Stimulated activated CD8-positive, alpha-beta memory T cell treated with anti-CD3 and anti-CD28 coated beads, Interleukin-7, amount 100 ng/mL, for 4 hours (primary cell): ENCODE results near the gene CHCHD4.
A peak's percentile ranks its signal among the peaks of the same experiment; 100 is the strongest.
"Not testable (repeated sequence)": the region's sequence is repeated elsewhere in the genome, so short reads cannot be mapped to it uniquely, and the experiment has no call there.

Experiments
- DNase-seq, 2 donors: peaks; one replicate each; pipeline ENCODE4 v3.0.0-alpha.2; 2020; ENCODE audit warnings: low read depth in 2 of 2

CHCHD4 gene

DNA sequence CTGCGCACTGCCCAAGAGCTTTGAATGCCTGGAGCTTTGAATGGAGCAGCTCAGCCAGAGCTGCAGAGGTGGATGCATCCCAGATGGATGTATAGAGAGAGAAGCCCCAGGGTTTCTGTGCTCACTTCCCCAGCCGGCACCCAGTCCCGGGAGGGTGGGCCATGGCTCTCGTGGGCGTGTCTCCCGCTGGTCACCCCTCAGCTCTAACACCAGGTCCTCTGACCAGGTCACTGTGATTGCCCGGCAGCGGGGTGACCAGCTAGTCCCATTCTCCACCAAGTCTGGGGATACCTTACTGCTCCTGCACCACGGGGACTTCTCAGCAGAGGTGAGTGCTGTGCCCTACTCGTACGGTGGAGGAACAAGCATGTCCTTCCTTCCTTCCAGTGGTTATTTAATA is 10.9 kb upstream of the CHCHD4 start:
- no peak for DNase-seq

DNA sequence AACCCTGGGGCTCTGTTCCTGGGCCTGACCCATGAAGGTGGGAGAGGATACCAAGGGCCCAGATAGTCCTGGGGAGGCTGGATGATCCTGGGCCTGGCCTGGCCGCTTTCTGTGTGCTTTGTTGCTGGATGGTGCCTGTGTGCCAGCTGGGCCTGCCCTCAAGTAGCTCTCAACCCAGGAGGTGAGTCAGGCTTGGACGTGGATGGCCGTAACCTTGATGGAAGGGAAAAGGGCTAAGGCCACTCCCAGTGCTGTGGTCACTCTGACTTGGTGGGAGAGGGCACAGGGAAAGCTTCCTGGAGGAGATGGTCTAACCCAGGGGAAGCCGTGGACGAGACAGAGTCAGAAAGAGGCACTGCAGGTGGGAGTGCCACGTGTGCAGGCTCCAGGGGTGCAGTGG is 9.6 kb upstream of the CHCHD4 start:
- DNase-seq = no peak

GRCh38 chr3:14133876-14134275 is 9.2 kb upstream of the CHCHD4 start:
- no peak for DNase-seq

DNA sequence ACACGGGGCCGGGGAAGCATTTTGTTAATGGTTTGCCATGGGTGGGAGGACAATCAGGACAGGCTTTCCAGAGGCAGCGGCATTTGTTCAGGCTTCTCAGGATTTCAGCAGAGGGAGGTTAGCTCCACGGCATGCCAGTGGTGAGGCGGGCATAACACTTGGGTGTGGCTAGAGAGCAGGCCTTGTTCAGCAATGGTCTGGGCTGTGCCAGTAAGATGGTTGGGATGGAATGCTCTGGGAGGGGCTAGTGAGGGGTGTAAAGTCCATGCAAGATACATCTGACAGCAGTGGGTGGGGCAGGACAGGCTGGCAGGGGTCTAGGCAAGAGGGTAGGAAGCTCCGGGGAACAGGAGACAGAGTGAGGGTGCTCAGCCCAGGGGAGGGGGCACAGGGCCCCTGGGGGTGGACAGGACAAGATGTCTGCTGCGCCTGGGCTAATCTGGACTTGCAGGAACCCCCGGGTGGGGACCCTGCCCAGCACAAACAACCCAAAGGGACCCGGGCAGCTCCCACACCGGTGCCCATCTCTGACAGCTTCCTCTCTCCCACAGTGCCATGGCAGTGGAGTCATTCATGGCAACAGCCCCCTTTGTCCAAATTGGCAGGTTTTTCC is 8.6 kb upstream of the CHCHD4 start:
- no peak for DNase-seq

- DNase-seq = no peak
Observed at GRCh38 chr3:14132689-14133088, 8.0 kb upstream of the CHCHD4 start.

GRCh38 chr3:14132120-14132519 is 7.5 kb upstream of the CHCHD4 start:
- DNase-seq = no peak

DNA sequence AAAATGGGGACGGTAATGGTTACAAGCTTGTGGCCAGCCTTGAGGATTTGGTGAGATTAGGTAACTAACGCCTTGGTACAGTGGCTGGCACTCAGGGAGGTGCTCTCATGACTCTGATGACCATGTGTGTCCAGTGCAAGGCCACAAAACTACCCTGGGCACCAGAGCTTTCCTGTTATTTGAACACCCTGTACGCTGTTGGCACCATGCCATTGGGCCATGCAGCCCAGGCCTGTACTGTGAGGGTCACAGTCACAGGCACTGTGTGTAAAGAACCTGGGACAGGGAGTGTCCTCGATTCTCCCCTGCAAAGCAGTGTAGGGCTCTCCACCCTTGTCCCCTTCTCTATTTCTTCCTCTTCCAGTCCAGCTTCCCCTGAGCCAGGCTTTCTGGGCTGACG is 6.5 kb upstream of the CHCHD4 start:
- no peak for DNase-seq

GRCh38 chr3:14130707-14131106 is 6.0 kb upstream of the CHCHD4 start:
- DNase-seq = no peak

GRCh38 chr3:14130230-14130629 is 5.6 kb upstream of the CHCHD4 start:
- no peak for DNase-seq

DNA sequence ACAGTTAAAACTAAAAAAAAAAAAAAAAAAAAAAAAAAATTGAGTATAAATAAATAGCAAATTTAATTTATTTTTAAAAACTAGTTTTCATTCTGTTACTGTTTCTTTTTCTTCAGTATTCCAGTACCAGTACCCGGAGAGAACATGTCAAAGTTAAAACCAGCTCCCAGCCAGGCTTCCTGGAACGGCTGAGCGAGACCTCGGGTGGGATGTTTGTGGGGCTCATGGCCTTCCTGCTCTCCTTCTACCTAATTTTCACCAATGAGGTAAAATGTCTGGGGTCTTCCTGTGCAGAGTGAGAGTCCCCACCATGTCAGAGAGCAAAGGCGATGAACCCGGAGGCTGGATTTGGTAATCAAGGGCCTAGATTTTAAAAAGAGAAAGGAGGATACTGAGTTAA is 4.6 kb upstream of the CHCHD4 start:
- no peak for DNase-seq

DNA sequence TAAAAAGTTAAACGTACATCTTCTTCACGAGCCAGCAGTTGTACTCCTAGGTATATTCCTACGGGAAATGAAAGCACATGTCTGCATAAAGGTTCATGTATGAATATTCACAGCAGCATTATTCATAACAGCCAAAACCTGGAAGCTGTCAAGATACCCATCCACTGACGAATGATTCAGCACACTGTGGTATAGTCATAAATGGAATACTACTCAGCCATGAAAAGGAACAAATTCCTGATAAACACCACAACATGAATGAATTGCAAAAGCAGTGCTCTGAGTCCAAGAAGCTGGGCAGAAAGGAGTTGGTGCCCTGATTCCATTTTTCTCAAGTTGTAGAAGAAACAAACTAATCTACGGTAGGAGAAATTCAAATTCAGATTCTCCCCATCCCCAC is 4.1 kb upstream of the CHCHD4 start:
- no peak for DNase-seq

GRCh38 chr3:14127516-14128161 is 3.0 kb upstream of the CHCHD4 start:
- DNase-seq = no peak

GRCh38 chr3:14126887-14127505 is 2.3 kb upstream of the CHCHD4 start:
- DNase-seq = no peak

- DNase-seq = no peak
Observed at GRCh38 chr3:14126017-14126886, 1.6 kb upstream of the CHCHD4 start.

DNA sequence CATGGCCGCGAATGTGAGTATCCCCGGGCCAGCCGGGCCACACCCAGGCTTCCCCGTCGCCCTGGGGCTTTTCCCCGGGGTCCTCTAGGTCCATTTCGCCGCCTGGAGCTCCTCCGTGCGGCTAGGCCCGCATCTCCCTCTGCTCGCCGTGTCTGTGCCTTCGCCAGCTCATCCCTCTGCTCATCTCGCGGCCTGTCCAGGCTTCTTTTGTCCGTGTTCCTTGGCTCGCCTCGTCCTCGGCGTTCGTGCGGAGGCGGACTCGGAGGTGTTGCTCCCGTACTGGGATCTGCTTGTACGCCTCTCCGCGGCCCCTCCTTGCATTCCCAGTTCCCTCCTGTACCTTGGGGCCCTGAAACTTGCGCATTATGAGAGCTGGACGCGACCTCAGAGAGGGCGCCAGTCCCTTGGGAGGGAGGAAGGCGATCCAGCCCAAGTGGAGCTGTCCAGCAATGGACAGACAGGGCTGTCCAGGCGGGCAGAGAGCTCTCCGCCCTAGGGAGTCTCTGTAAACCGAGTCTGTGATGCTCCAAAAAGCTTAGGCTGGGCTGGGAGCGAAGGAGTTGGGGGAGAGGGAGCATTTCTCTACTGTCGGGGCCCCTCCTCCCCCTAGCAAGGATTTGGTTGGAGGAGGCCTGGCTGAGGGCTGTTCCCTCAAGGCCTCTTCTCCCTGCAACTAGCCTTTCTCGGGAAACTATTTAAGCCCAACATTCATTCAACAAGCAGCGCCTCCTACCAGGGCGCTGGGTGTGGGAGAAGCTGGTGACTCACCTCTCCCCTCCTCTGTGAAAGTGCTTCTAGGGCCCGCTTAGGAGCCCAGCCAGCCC is 735 bp upstream of the CHCHD4 start:
- DNase-seq = peak; percentile 49 to 60

DNA sequence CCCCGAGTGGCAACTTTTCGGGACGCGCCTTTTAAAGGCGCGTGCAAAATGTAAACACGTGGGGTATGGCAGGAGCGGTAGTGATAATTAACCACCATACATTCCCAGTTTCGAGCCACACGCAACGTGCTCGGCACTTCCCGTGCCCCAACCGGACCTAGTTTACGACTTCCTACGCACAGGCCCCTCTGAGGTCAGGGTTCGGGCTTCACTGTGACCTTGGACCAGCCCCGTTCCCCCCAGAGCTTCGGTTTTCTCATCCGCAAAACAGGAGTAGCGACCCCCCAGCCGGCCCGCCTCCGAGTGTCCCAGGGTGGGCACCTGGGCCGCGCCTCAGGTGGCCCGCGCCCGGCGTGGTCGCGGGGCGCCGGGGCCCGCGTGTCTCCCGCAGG is 451 bp downstream of the CHCHD4 start:
- DNase-seq = peak; percentile 52 to 62

DNA sequence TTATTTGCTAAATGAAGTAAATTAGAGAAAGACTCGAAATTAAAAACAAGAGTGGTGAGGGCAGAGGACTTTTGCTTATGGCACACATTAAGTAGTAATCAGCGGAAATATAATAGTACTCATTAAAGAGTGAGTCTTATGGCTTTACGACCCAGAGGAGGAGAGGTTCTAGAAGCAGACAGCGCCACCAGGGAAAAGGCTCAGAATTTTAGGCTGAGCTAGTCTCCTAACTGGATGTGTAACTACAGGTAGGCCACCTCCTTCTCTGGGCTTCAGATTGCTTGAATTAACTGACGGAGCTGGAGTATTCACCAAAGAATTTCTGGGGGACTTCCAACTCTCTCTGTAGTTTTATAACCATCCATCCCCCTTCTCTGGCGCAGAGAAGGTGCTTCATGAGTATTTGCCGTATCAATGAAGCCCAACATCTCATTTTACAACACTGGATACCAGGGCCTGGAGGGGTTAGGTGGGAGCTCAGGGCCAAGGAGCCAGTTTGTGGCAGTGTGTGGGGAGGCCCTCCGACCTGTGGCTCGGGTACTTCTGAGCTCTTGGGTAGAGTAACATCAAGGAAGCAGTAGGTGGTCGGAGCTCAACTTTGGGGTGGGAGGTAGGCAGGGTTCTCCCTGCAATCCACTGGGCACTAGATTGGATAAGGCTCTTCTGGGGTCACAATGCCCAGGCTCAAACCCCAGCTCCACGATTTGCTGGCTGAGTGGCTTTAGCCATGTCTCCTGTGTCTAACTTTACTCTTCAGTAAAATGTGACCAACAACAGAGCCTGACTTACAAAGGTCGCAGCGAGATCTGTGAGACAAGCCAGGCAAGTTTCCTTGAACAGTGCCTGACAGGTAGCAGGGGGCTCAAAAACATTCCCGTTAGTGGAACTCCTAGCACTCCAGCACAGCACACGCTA is 1.1 kb downstream of the CHCHD4 start:
- DNase-seq = no peak

DNA sequence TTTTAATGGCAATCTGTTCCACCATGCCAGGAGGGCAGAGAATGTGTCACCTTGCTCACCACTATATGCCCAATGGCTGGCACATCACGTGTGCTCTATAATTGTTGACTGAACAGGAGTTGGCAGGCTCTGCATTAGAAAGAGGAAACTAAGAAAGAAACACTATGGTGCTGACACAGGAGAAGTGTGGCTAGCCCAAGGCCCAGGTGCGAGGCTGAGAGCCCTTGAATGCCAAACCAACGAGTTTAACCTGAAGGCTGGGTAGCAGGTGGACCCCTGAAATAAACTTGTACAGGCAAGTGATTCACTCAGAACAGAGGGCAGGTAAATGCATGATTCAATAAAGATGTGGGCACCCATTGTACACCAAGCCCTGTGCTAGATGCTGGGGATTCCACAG is 2.4 kb downstream of the CHCHD4 start:
- no peak for DNase-seq

- DNase-seq = no peak
Observed at GRCh38 chr3:14121859-14122258, 2.8 kb downstream of the CHCHD4 start.

DNA sequence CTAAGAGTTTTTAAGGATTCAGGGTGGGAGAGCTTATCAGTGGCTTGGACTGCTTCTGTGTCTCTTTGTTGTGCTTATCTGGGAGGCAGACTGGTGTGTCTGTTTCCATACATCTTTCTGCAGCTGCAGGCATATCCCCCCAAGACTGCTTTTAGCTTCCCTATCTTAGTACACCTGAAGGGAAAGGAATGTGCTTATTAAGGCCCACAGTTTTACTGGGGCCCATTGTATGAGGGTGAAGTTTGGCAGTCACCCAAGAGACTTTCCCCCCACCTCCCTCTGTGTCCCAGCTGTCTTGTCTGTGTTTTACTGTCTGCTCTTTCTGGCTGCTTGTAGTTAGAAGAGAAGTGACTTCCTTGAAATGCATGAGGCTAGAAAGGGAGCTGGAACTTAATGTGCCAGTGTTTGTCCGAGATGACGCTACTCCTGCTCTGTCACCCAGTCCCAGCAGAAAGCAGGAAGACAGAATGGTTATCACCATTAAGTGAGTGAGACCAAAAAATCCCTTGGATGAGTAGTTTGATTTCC is 3.7 kb downstream of the CHCHD4 start:
- not testable (repeated sequence) for DNase-seq
